Chondrocyte (in vitro differentiated cells): Measurements from ENCODE around the gene ASIC2. TPM values are rescaled to one million over a fixed set of nuclear protein-coding genes. Genes with fewer than 3 reads are reported as not detected.

Experiments used
- DNase-seq: peaks from one replicate; pipeline ENCODE4 v3.0.0; 2021; ENCODE audit warnings: mixed read lengths, low spot score
- H3K27ac Mint-ChIP-seq: one replicate; pipeline ENCODE4 v1.8.0; 2021; ENCODE audit warnings: mild to moderate bottlenecking, moderate library complexity, mixed read lengths; ENCODE audit not compliant: unreplicated experiment
- H3K27me3 Mint-ChIP-seq: 2 replicates; pipeline ENCODE4 v1.8.0; 2021; ENCODE audit warnings: low read depth, mixed read lengths
- H3K36me3 Mint-ChIP-seq: 2 replicates; pipeline ENCODE4 v1.8.0; 2021; ENCODE audit warnings: low read depth, mixed read lengths
- H3K4me1 Mint-ChIP-seq: 2 replicates; pipeline ENCODE4 v1.8.0; 2021; ENCODE audit warnings: low read depth, mild to moderate bottlenecking, mixed read lengths
- H3K4me3 Mint-ChIP-seq: one replicate; pipeline ENCODE4 v1.8.0; 2021; ENCODE audit warnings: mild to moderate bottlenecking, moderate library complexity, mixed read lengths; ENCODE audit not compliant: unreplicated experiment
- H3K9me3 Mint-ChIP-seq: 2 replicates; pipeline ENCODE4 v1.8.0; 2021; ENCODE audit warnings: low read depth, mixed read lengths
- total RNA-seq: library from RNA; stranded (reverse); gene quantifications from 3 replicates; pipeline ENCODE4 v1.2.1, GENCODE V29; 2021
- TF ChIP-seq, protein P1 (sequence below): fragments of 200-600 bp; sonication (generic); IDR thresholded peaks from 2 replicates; pipeline ENCODE4 v1.5.0; 2021; ENCODE audit warnings: antibody characterized with exemption, mild to moderate bottlenecking, moderate library complexity

The ASIC2 gene
- total RNA-seq, 1 donor from 2014 or later = not detected

DNA sequence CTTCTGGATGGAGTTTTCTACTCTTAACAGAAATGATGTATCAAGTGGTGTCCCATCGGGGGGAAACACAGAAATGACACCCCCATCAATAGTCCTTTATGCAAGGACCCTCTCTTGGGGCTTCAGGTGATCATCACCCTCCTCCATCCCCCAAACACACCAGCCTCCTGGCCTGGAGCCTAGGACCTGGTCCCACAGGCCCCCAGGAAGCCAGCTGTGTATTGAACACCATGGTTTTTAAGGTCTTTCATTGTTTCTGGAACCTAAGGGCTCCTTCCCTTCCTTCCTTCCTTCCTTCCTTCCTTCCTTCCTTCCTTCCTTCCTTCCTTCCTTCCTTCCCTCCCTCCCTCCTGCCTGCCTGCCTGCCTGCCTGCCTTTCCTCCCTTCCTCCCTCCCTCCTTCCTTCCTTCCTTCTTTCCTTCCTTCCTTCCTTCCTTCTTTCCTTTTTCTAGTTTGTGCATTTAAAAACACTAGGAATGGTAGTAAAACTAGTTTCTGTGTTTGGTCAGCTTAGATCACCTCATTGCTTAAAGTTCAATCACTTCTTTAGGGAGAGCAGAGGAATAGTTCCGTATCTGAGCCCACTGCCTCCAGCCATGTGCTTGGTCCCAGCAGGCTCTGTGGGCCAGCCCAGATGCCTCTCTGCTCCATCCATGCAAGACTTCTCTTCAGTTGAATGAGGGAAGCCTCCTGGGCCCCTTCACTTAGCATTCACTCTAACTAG is 23.6 kb downstream of the ASIC2 start:
- no peak for DNase-seq
- TF ChIP-seq, protein P1, sequence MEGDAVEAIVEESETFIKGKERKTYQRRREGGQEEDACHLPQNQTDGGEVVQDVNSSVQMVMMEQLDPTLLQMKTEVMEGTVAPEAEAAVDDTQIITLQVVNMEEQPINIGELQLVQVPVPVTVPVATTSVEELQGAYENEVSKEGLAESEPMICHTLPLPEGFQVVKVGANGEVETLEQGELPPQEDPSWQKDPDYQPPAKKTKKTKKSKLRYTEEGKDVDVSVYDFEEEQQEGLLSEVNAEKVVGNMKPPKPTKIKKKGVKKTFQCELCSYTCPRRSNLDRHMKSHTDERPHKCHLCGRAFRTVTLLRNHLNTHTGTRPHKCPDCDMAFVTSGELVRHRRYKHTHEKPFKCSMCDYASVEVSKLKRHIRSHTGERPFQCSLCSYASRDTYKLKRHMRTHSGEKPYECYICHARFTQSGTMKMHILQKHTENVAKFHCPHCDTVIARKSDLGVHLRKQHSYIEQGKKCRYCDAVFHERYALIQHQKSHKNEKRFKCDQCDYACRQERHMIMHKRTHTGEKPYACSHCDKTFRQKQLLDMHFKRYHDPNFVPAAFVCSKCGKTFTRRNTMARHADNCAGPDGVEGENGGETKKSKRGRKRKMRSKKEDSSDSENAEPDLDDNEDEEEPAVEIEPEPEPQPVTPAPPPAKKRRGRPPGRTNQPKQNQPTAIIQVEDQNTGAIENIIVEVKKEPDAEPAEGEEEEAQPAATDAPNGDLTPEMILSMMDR = no peak
- no peak overlapping the region for H3K27ac Mint-ChIP-seq
- no peak overlapping the region for H3K4me3 Mint-ChIP-seq
- no peaks in the 10 kb centered on the region for H3K36me3 Mint-ChIP-seq
- no peaks in the 10 kb centered on the region for H3K9me3 Mint-ChIP-seq
- no peaks in the 10 kb centered on the region for H3K4me1 Mint-ChIP-seq
- no peaks in the 10 kb centered on the region for H3K27me3 Mint-ChIP-seq

DNA sequence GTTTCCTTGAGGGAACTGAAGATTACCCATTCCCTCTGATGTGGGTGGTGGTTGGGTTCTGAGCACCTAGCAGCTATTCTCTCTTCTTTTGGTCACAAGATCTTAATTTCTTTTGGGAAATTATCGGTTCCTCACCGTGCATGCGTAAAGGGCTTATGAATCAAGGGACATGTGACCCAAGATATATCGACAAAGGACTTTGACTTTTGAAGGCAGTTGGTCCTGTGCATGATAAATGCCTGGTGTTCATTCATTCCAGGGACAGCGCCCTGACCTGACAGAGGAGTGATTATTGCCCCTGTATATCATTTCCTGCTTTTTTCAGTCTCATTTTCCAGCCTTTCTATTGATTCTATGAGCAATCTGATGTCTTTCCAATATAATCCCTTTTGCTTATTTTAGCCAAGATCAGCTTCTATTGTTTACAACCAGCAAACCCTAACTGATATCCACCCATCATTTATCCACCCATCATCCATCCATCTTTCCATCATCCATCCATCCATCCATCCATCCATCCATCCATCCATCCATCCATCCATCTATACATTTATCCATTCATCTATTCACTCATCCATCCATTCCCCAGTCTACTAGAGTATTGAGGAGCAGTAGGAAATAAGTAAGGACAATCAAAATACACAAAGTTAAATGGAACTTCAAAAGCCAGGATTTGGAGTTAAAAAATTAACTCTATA is 25.1 kb downstream of the ASIC2 start:
- H3K9me3 Mint-ChIP-seq = no peaks in the 10 kb centered on the region
- H3K27ac Mint-ChIP-seq = no peak overlapping the region
- no peak for DNase-seq
- no peaks in the 10 kb centered on the region for H3K4me1 Mint-ChIP-seq
- TF ChIP-seq, protein P1 = no peak
- H3K4me3 Mint-ChIP-seq = no peak overlapping the region
- H3K27me3 Mint-ChIP-seq = peaks cover 2% of the 10 kb centered on the region
- no peaks in the 10 kb centered on the region for H3K36me3 Mint-ChIP-seq

DNA sequence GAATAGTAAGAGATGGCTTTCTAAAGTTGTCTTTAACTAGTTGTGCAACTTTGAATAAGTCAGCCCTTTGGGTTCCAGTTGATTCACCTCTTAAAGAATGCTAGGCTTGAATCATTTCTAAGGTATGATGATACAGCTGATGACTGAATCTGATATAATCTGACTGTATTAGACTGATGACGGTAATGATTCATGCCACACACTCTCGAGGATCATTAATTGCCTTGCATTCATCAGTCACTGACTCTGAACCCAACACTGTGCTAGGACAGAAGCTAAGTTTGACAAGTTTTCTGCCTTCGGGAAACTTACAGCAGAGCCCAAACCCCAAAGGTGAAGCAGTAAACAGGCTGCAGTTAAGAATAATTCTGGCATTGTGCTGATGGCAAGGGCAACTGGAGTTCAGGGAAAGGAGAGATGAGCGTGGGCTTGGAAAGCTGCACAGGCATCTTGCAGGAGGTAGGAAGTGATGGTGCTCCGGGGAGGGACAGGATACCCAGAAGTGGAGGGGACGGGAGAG is 25.8 kb downstream of the ASIC2 start:
- DNase-seq = no peak
- H3K4me3 Mint-ChIP-seq = no peak overlapping the region
- H3K27ac Mint-ChIP-seq = no peak overlapping the region
- no peaks in the 10 kb centered on the region for H3K9me3 Mint-ChIP-seq
- H3K36me3 Mint-ChIP-seq = no peaks in the 10 kb centered on the region
- H3K4me1 Mint-ChIP-seq = no peaks in the 10 kb centered on the region
- peaks cover 5% of the 10 kb centered on the region for H3K27me3 Mint-ChIP-seq
- TF ChIP-seq, protein P1 = no peak

DNA sequence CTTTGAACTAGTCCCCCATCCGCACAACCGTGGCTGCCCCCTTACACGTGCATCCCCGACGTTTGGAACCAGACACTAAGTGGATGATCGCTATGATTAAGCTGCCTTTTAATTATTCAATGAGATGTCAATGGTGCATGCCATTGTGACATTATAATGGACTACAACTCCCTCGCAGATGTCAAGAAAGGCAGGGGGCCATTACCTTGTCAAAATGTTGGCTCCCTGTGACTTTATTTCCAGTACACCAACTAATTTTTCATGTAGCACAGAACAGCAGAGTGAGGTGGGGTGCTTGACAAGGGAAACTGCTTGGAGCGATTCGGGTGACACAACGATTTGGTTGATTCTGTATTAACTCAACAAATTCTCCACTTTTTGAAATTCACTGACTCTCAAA is 26.5 kb downstream of the ASIC2 start:
- Mint-ChIP-seq H3K27me3 (peaks cover 5% of the 10 kb centered on the region), H3K27ac (no peak overlapping the region), H3K4me3 (no peak overlapping the region), H3K9me3 (no peaks in the 10 kb centered on the region), H3K36me3 (no peaks in the 10 kb centered on the region), H3K4me1 (no peaks in the 10 kb centered on the region)
- TF ChIP-seq, protein P1 = no peak
- no peak for DNase-seq

DNA sequence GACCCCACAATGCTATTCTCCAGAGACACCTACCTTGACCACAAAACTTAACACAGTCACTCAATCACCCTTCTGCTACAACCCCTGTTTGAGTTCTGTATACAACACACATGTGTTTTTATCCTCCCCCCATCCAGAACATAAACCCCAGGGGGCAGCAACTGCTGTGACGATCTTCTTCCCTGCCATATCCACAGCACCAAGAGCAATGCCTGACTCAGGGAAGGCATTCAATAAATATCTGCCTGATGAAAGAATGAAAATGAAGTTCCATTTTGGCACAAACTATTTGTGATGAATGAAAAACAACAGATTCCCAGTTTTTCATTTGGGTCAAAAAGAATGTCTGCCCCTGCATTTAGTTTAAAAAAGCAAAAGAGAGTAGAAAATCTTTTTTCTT is 27.0 kb downstream of the ASIC2 start:
- H3K27me3 Mint-ChIP-seq = peaks cover 8% of the 10 kb centered on the region

More for the DNA sequence above, 27.0 kb downstream of the ASIC2 start:
- no peak overlapping the region for H3K27ac Mint-ChIP-seq
- H3K4me3 Mint-ChIP-seq = no peak overlapping the region
- H3K4me1 Mint-ChIP-seq = no peaks in the 10 kb centered on the region
- H3K36me3 Mint-ChIP-seq = no peaks in the 10 kb centered on the region
- TF ChIP-seq, protein P1 = no peak
- H3K9me3 Mint-ChIP-seq = no peaks in the 10 kb centered on the region
- DNase-seq = no peak
